Fibroblast of lung (primary cell): ENCODE measurements around the gene CCDC88C.

Experiments used
- CTCF ChIP-seq, 2 donors: IDR thresholded peaks in 1 of 2; conservative IDR thresholded peaks in 1 of 2; 1 replicate in 1 of 2; 2 replicates in 1 of 2; pipeline ENCODE4 v1.5.1; 2011 to 2012; ENCODE audit warnings: low read length in 2 of 2, control low read depth in 1 of 2, inconsistent platforms in 1 of 2, low read depth in 1 of 2, mild to moderate bottlenecking in 1 of 2
- EZH2 ChIP-seq: IDR thresholded peaks from 2 replicates; pipeline ENCODE4 v1.5.1; 2012; ENCODE audit warnings: low read length, control low read depth, mild to moderate bottlenecking; ENCODE audit errors: missing control alignments

- TF ChIP-seq CTCF (conservative IDR thresholded peaks at IDR 0.05 in 1 of 2, IDR thresholded peaks at IDR 0.05 in 1 of 2; ENCODE audit: low read depth in 1 of 2, low read length in 2 of 2), result no peak
- TF ChIP-seq EZH2, result no peak
These were observed 50.1 kb downstream of the CCDC88C start for GRCh38 chr14:91367173-91368171.
